Thyroid gland (tissue), 4 donors: ENCODE data around the gene VPS50. TPM values are rescaled to one million over a fixed set of nuclear protein-coding genes. Genes with fewer than 3 reads are reported as not detected.

Experiments
- DNase-seq, 2 donors: peaks; one replicate each; pipeline ENCODE4 v3.0.0-alpha.2; 2019
- H3K27ac ChIP-seq, 3 donors: fragments of 200-600 bp; sonication (generic); 1 replicate in 2 of 3; 2 replicates in 1 of 3; pipeline ENCODE4 v1.5.1; 2016 to 2019; ENCODE audit warnings: mild to moderate bottlenecking in 1 of 3, moderate library complexity in 1 of 3
- H3K27me3 ChIP-seq: fragments of 200-600 bp; sonication (generic); one replicate; pipeline ENCODE4 v1.5.1; 2019
- H3K36me3 ChIP-seq, 2 donors: fragments of 200-600 bp; sonication (generic); one replicate each; pipeline ENCODE4 v1.5.1; 2016 to 2019
- H3K4me1 ChIP-seq, 2 donors: fragments of 200-600 bp; sonication (generic); one replicate each; pipeline ENCODE4 v1.5.1; 2017 to 2019
- H3K4me3 ChIP-seq, 3 donors: fragments of 200-600 bp; sonication (generic); replicated peaks in 1 of 3; 1 replicate in 2 of 3; 2 replicates in 1 of 3; pipeline ENCODE4 v1.5.1; 2016; ENCODE audit warnings: mild to moderate bottlenecking in 1 of 3
- H3K9me3 ChIP-seq: fragments of 200-600 bp; sonication (generic); one replicate; pipeline ENCODE4 v1.5.1; 2017
- POLR2A ChIP-seq, 2 donors: fragments of 450-650 bp; IDR thresholded peaks; one replicate each; pipeline ENCODE4 v1.6.1; 2017; ENCODE audit warnings: antibody characterized with exemption in 2 of 2, mild to moderate bottlenecking in 2 of 2, moderate library complexity in 1 of 2
- WGBS, 2 donors: methylation state at CpG; one replicate each; pipeline ENCODE4 v1.1.5; 2017; 5-methylcytosine and 5-hydroxymethylcytosine counted together
- intact Hi-C: fragments of 100-400 bp; cut with DNase I; formaldehyde crosslinking; loops from one replicate; pipeline ENCODE4 v1.15.1; 2023
- total RNA-seq, 4 donors: library from RNA; depleted of rRNA; stranded (reverse); fragments of >200 nt; gene quantifications; one replicate each; pipeline ENCODE4 v1.2.3, GENCODE V29; 2016
- TF ChIP-seq, protein P1 (sequence below), 6 experiments: fragments of 200-600 bp in 3 of 6; fragments of 450-650 bp in 3 of 6; sonication (generic) in 3 of 6; IDR thresholded peaks; one replicate each; pipeline ENCODE4 v1.5.1; 2016 to 2019; ENCODE audit warnings: antibody characterized with exemption in 6 of 6, mild to moderate bottlenecking in 2 of 6, inconsistent platforms in 1 of 6, moderate library complexity in 1 of 6

Gene VPS50
- total RNA-seq, 4 donors from 2014 or later: 27.4 to 41.1 (median 36.0) TPM

DNA sequence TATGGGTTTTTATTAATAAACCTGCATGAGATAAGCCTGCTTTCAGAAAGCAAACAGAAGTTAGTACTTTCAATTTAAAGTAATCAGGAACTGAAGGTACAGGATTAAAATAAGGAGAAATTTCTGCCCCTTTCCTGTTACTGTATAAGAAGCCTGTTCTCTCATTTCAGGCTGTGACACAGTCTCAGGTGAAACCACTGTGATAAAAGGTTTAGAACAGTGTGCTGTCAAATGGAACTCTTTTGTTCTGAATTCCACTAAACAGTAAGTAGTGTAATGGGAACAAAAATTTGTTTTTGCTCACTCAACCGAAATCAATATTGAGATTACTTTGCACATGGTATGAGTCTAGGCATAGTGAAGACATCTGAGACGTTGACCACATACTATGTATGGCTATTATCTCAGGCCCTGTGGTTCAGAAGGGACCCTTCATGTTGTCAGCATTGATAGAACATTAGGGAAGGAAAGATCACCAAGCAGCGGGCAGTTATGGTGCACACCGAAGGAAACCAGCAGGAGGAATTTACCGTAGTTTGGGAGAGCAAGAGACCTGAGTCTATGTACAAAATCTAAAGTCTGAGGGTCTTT, 20.8 kb upstream of the VPS50 start:
- TF ChIP-seq, protein P1, sequence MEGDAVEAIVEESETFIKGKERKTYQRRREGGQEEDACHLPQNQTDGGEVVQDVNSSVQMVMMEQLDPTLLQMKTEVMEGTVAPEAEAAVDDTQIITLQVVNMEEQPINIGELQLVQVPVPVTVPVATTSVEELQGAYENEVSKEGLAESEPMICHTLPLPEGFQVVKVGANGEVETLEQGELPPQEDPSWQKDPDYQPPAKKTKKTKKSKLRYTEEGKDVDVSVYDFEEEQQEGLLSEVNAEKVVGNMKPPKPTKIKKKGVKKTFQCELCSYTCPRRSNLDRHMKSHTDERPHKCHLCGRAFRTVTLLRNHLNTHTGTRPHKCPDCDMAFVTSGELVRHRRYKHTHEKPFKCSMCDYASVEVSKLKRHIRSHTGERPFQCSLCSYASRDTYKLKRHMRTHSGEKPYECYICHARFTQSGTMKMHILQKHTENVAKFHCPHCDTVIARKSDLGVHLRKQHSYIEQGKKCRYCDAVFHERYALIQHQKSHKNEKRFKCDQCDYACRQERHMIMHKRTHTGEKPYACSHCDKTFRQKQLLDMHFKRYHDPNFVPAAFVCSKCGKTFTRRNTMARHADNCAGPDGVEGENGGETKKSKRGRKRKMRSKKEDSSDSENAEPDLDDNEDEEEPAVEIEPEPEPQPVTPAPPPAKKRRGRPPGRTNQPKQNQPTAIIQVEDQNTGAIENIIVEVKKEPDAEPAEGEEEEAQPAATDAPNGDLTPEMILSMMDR (IDR thresholded peaks at IDR 0.05): no peak
- no peak for TF ChIP-seq POLR2A (IDR thresholded peaks at IDR 0.05)
- H3K27me3 ChIP-seq: no peaks in the 10 kb centered on the region
- no peaks in the 10 kb centered on the region for H3K4me1 ChIP-seq
- H3K36me3 ChIP-seq: no peaks in the 10 kb centered on the region
- intact Hi-C loops: no loop called here
- DNase-seq: no peak
- H3K4me3 ChIP-seq: no peak overlapping the region
- no peak overlapping the region for H3K27ac ChIP-seq
- 83 to 84% methylated on average over 5 of the region's 5 CpGs for WGBS, 2 donors
- H3K9me3 ChIP-seq: no peaks in the 10 kb centered on the region

DNA sequence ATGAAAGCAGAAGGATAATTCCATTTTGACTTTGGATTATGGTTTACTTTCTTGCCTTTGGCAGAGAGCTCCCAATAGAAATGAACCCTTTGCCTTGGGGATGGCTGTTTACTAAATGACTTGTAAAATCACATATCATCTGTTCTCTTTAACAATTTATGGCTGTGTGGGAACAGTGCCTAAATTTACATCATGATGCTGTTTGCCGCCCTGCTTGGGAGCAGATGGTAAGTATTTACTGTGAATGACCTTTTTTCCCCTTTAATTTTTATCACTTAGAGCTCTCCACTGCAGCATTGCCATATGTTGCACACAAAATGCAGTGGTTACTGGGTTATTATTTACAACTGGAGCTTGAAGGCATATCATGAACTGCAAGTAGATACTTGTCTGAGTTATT, 19.3 kb upstream of the VPS50 start:
- H3K9me3 ChIP-seq: no peaks in the 10 kb centered on the region
- no peak overlapping the region for H3K4me3 ChIP-seq
- no peak overlapping the region for H3K27ac ChIP-seq
- 62 to 67% methylated on average over 1 of the region's 1 CpG for WGBS, 2 donors
- H3K27me3 ChIP-seq: no peaks in the 10 kb centered on the region
- DNase-seq: no peak
- no peaks in the 10 kb centered on the region for H3K4me1 ChIP-seq
- intact Hi-C loops: no loop called here
- TF ChIP-seq POLR2A (IDR thresholded peaks at IDR 0.05): no peak
- TF ChIP-seq, protein P1 (IDR thresholded peaks at IDR 0.05): no peak
- H3K36me3 ChIP-seq: no peaks in the 10 kb centered on the region

DNA sequence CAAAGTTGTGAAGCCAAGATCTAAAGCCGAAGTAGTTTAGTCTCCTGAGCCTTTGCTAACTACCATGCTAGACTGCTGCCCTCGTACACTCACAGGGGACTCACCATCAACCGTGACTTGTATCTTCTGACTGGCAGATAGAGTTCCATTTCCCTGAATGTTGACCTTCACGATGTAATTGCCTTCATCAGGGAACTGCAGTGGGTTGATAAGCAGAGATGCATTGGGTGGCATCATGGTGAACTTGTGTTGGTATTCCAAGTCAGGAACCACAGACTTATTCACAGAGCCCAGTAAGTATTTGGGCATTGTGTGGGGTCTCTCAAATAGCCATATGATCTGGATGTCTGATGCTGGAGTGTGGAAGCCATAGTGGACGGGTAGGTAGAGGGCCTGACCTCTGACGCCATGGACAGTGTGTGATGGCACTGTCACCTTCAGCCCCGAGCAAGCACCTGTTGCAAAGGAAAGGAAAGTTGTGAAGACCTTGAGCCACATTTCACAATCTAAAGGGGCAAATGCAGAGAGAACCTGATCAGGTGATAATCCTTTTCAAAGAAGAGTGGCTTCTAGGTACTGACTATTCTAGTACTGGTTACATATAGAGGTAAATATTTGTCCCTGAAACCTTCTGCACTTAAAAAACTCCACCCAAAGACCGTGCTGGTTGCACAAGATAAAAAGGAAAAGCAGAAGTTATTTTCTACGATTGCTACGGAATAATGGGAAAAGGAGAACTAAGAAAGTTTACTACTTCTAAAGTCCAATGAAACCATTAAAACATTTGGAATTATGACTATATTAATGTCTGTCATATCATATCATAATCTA, 13.0 kb upstream of the VPS50 start:
- Histone ChIP-seq H3K27ac (no peak overlapping the region), H3K4me1 (no peaks in the 10 kb centered on the region), H3K36me3 (no peaks in the 10 kb centered on the region), H3K4me3 (no peak overlapping the region), H3K27me3 (no peaks in the 10 kb centered on the region), H3K9me3 (no peaks in the 10 kb centered on the region)
- WGBS, 2 donors: 79 to 83% methylated on average over 10 of the region's 10 CpGs
- no peak for DNase-seq
- intact Hi-C loops: no loop called here
- no peak for TF ChIP-seq POLR2A (IDR thresholded peaks at IDR 0.05)
- TF ChIP-seq, protein P1 (IDR thresholded peaks at IDR 0.05): no peak

DNA sequence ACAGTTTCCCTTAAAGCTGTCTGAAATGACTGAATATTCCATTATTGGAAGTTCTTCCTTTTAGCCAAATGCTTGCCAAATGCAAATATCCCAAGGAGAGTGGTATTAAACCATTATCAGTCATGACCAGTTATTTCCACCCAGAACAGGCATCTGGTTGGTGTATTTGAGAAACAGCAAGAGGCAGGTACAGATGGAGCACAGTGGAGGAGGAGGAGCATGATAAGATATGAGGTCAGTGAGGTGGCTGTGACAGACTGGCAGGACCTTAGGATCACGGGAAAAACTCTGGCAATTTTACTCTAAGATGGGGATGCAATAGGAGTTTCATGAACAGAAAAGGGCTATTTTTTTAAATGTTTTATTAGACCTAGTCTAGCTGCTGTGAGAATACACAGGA, 12.3 kb upstream of the VPS50 start:
- TF ChIP-seq POLR2A (IDR thresholded peaks at IDR 0.05): no peak
- TF ChIP-seq, protein P1 (IDR thresholded peaks at IDR 0.05): no peak

DNA sequence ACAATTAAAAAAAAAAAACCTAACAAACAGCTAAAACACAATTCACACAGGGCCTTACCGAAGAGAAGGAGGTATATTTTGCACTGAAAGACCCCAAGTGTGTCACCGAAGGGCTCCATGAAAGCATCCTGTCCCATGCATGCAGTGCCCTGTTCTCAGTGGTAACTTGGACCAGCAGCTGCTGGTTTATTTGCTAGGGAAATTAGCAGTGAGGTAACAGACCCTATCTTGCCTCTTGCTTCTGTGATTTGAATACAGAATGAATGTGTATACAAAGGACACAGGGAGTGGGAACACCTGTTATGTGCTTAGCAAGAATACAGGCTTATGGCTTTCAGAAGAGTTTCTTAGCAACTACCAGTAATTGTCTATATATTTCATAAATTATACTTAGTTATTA, 5.9 kb upstream of the VPS50 start, which contains the start of gene HEPACAM2:
Gene HEPACAM2 (minus strand): TSS at position 160 of the 400 bp plus-strand sequence.
- intact Hi-C loops: no loop called here
- H3K9me3 ChIP-seq: no peaks in the 10 kb centered on the region
- H3K27me3 ChIP-seq: no peaks in the 10 kb centered on the region
- TF ChIP-seq, protein P1 (IDR thresholded peaks at IDR 0.05): no peak
- no peak for TF ChIP-seq POLR2A (IDR thresholded peaks at IDR 0.05)
- no peak for DNase-seq
- no peak within 1 kb of the TSS for H3K4me3 ChIP-seq
- H3K27ac ChIP-seq: no peak within 1 kb of the TSS
- no peaks in the 10 kb centered on the region for H3K36me3 ChIP-seq
- WGBS, 2 donors: 45 to 53% methylated on average over 2 of the region's 2 CpGs
- H3K4me1 ChIP-seq: no peaks in the 10 kb centered on the region

More for the DNA sequence above, 12.3 kb upstream of the VPS50 start:
- 62 to 72% methylated on average over 1 of the region's 1 CpG for WGBS, 2 donors
- Histone ChIP-seq H3K27me3 (no peaks in the 10 kb centered on the region), H3K27ac (no peak overlapping the region), H3K36me3 (no peaks in the 10 kb centered on the region), H3K4me1 (no peaks in the 10 kb centered on the region), H3K4me3 (no peak overlapping the region), H3K9me3 (no peaks in the 10 kb centered on the region)
- DNase-seq: no peak
- intact Hi-C loops: no loop called here
